GM04504 (cell line): Measurements from ENCODE around the gene MCU.
"Not testable (repeated sequence)": the region's sequence is repeated elsewhere in the genome, so short reads cannot be mapped to it uniquely, and the experiment has no call there.

ENCODE experiments used
- DNase-seq: peaks from one replicate; pipeline ENCODE4 v3.0.0-alpha.2; 2012; ENCODE audit warnings: low read depth

Gene MCU

DNA sequence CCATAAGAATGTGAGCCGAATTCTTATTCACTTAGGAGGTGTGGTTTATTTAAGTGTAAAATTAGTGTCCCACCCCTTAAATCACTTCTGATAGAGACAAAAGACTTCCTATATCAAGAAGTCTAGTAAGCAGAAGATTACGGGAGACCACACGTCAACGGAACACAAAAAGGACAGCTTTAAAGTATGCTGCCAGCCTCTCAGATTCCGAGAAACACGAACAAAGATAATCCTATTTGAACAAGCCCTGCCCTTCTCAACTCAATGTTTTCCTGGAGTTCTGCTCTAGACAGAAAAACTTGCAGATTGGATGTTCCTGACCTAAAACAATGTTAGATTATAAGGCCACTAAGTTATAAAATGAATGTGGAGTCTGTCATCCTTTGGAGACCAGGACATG, 4.9 kb upstream of the MCU start:
- DNase-seq = no peak

DNA sequence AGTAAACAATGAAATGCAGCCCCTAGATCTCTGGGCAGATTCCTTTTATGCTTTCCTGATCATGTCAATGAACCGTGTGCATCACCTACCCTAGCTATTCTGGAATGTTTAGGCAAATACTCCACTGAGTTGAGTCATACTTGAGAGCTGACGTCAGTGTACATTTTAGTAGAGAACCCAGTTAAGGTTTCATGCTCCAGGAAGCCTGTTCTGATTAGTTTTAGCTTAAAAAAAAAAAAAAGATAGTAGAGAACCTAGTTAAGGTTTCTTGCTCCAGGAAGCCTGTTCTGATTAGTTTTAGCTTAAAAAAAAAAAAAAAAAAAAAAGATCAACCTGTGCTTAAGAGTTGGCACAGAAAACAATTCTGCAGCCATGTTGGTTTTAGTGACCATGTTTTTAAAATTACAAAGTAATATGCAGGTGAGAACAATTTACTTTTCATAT, 3.7 kb upstream of the MCU start:
- peak; percentile 41 for DNase-seq

DNA sequence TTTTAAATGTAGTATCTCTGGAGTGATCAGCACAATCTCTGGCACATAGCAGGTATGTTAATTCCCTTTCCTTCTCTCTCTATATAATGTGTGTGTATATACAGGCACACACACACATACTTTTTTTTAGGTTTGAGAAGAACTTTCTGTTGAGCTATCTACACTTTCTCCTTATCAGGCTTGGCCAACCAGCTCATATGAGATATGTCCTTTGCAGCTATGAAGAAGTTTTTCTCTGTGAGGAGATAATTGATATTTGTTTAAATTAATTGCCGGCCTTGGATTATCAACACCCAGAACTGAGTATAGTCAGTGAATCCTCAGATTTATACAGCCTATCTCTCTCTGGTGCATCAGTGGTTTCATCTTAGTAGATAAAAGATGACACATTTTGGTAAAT, 2.3 kb upstream of the MCU start:
- no peak for DNase-seq

DNA sequence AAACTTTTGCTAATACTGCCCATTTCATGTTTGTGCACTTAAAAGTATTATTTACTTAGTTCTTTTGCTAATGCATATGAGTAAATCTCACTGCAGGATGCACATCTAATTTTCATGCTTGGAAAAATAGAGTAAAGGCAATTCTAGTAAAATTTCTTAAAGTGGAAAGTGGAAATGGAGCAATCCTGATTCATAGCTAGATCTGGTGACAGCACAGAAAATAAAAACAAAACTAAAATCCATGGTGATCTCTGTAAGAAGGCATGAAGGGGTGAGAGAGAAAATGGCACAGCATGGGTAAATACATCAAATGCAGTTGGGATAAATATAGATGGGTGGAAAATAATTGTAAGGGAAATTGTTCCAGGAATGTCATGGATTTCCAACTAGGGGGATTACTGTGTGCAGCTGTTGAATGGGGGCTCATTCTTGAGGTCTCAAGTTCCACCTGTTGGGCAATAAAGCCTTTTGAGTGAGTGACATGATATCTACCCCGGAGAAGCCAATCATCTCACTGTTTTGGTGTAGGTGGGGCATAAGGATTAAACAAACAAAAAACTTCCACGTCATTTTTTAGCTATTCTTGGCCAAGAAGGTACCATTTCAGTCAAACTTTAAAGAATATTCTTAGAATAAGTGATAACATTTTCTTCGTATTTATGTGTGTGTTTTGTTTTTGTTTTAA, 1.7 kb upstream of the MCU start:
- DNase-seq = no peak

DNA sequence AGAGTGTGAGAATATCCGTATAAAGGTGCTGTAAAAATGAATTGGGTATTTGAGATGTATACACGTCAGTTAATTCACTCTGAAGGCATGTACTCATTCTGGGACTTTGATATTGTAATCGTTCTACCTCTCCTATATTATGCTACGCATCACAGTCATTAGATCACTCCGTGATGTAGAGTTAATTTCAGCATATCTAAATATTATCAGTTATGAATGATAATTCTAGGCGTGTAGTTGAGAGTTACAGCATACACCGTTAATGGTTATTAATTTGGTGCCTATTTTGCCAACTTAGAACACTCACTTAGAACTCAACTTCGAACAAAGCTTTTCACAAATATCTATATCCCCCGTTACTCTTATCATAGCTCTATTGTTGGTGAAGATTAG, 477 bp upstream of the MCU start:
- DNase-seq = no peak

DNA sequence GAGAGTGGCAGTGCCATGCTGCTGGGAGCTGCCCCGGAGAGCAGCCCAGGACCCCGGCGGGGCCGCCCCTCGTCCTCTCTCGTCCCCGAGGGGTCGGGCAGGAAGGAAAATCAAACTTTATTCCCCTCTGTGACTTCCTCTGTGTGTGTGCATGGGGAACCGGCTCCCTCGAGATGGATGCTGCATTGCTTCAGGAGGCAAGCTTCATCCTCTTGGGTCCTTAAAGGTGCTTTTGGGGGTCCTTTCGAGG, 726 bp downstream of the MCU start:
- DNase-seq = no peak

DNA sequence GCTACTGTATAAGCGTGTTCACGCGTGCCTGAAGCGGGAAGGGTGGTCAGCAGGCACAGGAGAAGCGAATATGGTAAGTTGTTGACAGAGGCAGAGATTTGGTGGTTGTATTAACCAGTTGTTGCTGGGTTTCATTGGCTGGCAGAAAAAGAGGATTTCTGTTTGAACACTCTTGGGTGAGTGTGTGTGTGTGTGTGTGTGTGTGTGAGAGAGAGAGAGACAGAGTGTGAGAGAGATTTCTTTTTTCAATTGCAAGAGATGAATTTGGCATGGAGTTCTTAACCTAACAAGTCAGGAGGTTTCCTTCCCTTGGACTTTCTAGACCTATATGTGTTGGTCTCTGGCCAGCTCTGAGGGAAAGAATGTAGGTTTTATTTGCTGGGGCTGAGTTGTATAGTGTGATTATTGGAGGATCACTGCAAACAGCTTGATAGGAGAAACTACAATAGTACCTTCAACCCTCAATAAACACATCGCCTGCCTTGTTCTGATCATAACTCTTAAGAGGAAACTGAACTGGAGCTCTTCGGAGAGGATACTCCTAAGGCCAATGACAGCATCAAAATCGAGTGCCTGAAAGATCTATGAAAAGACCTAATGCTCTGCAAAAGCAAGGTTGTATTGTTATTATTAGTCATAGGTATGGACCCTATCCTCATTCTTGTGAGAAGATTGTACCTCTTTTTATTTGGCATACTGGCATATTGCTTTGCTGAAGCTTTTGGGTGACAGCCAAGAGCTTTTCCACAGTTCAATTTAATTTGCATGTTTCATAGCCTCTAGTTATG, 1.2 kb downstream of the MCU start:
- no peak for DNase-seq

DNA sequence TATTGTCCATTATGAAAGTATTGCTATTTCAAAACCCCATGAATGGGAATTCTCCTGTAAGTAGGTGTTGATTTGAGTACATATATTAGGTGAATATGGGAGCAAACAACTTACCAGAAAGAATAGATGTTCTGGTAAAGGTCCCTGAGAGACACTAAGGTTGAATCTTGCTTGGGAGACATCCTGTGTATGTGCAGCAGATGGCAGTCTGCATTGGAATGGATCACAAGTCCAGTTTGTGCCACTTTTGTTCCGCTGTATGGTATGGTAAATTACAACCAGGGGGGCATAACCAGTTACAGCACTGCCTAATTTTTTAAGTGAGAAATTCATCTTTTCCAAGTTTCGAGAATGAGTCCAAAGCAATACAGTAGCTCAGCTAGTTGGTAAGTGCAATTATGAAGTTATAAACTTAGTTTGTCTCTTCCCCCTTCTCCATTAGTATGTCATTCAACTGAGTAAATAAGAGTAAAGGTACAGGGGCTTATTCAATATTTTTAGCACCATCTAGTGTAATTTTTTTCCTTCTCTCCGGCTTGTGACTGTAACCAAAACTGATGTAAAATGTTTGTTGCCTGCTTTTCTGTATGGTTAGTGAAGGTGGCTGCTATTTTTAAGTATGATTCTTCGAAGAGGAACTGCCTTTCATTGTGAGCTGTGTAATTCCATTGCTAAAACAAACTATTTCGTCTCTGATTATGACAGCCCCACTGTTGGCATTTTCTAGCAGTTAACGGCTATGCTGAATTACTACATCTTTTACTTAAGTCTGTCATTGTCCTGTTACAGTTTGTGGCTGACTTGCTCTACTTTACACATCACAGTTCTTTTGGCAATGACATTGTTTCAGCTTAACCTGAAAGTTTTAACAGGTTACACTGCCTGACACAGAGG, 2.8 kb downstream of the MCU start:
- DNase-seq = no peak

DNA sequence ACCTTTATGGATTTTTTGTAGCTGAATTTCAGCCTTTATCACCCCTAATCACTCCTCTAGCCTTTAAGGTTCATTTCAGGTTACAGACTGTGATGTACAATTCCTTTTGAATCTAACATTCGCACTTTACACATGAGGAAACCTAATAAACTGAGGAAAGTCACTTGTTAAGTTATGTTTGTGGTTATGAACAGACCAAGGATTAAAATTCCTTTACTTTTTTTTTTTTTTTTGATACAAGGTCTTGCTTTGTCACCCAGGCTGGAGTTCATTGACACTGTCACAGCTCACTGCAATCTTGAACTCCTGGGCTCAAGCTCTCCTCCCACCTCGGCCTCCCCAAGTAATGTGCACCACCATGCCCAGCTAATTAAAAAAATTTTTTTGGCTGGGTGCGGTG, 3.6 kb downstream of the MCU start:
- DNase-seq = no peak

DNA sequence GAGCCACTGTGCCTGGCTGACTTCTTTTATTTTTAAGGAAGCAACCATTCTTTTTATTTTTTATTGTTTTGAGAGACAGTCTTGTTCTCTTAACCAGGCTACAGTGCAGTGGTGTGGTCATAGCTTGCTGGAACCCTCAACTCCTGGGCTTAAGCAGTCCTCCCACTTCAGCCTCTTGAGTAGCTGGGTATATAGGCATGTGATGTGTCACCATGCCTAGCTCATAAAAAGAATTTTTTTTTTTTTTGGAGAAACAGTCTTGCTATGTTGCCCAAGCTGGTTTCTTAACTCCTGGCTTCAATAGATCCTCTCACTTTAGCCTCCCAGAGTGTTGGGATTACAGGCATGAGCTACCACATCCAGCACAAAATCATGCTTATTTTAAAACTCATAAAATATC, 5.8 kb downstream of the MCU start:
- peak; percentile 24 for DNase-seq

DNA sequence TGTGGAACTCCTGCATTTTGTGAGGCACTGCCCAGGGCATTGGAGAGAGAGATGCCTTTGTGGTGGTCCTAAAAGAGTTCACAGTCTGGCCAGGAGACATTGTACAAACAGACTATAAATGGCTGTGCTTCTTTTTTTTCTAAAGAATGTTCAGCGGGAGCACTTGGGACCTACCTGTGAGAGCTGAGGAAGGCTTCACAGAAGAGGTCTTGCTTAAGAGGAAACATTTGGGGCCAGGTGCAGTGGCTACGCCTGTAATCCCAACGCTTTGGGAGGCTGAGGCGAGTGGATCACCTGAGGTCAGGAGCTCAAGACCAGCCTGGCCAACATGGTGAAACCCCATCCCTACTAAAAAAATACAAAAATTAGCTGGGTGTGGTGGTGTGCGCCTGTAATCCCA, 10.5 kb downstream of the MCU start:
- DNase-seq = not testable (repeated sequence)

DNA sequence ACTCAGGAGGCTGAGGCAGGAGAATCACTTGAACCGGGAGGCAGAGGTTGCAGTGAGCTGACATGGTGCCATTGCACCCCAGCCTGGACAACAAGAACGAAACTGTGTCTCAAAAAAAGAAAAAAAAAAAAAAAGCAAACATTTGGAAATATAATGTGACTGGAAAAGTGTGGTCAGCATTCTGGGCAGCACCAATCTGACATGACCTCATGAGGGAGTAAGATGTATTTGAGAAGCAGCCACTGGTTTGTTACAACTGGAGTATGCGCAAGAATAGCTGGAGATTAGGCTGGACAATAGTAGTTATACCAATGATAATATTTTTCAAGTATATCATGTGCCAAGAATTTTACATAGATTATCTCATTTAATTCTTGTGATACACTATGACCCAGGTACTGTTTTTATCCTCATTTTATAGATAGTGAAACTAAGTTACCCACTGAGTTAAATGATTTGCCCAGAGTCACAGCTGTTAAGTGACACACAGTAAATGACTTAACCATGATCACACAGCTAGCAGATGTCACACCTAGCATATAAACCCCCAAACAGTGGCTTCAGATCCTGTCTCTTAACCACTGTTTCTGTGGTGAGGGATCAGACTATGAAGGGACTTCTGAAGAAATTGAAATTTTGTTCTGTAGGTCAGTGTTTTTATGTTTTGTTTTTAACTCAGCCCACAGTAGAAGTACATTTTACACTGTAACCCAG, 11.1 kb downstream of the MCU start:
- no peak for DNase-seq

DNA sequence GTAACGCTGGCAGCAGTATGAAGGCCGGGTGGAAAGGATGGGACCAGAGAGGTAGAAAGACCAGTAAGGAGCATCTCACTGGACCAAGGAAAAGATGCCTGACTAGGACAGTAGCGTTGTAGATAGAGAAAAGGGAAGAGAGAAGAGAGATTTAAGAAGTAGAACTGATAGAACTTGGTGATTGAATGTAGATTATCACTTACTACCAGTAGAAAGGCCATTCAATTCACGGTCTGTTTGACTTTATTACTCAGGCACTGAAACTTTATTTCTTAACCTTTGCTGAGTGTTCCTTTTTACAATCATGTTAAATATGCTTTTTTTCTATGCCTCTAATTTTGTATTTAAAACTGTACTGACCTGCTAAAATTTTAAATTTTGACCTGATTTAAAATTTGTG, 12.2 kb downstream of the MCU start:
- DNase-seq = no peak

DNA sequence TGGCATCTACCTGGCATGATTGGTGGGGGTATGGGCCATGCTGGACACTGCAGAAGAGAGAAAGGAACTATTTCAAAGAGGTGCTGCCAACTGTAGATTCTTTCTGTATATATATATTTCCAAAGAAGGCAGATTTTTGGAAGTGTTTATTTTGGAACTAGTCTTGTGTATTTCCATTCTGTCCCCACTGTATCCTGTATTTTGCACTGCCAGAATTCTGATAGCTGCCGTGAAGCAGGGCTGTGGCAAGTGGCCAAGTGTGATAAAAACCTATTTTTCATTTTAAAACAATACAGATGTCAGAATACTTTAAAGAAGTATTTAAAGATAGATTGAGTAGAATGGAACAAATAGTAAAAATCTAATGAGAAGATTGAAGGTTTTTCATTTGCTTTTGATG, 17.1 kb downstream of the MCU start:
- no peak for DNase-seq

DNA sequence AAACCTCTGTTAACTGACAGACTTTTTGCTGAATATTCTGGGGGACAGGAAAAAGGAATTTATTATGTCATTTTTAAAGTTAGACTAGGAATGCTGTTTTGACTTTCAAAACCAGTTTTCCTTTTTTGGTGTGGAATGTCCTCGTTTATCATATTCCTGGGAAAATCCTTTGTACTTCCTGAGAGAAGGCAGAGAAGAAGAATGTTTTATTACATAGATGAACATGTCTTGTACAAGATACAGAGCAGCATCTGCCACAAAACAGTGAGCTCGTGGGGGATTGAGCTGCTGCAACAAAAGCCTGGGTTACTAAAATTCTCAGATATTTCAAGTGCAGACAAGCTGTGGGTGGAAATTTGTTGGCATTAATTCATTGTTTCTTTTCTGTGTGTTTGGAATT, 20.2 kb downstream of the MCU start:
- DNase-seq = no peak

DNA sequence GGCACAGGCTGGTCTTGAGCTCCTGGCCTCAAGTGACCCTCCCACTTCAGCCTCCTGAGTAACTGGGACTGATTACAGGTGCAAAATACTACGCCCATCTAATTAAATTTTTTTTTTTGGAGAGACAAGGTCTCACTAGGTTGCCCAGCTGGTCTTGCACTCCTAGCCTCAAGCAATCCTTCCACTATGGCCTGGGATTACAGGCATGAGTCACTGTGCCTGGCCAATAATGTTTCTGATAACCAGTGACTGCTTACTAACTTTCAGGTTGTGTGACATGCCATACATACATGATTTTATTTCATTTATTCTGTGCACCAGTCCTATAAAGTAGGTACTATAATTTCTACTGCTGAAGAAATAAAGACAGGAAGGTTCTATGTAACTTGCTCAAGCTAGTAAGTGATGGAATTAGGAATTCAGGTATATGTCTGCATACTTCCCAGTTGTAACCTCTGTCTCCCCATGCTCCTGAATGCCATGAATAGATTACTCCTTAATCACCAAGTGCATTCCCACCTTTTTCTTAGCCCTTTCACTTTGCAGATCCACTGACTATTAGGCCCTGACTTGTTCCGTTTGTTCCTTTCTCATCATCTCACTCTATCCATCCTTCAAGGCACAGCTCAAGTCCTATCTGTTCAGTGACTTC, 28.1 kb downstream of the MCU start:
- DNase-seq = no peak

DNA sequence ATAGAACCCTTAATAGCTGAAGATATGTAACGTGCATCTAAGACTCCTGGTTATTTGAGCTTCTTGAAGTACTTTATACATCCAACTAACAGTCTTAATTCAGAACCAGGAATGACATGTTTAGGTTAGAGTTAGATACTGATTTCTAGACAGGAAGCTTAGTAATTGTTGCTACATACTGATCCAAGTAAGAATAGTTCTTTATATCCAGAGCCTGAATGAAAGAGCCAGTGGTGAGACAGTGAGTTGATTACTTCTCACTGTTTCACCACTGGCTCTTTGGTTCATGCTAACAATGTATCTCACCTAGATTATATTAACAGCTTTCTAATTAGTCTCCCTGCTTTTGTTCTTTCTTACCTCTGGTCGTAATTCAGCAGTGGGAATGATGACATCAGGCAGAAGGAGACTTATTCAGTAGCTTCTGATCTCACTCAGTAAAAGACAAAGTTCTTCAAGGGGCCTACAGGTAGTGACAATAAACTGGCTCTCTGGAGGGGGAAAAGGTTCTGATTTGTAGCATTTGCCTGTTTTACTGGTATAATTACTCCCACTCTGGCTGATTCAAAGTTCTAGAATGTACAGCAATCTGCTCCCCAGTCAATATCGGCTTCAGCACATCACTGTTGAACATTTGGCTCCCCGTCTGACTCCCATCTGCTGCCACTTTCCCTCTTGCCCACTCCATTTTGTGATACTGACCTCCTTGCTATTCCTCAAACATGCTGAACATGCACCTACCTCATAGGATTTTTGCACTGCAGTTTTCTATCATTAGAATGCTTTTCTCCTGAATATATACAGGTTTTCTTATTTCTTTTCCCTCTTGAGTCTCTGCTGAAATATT, 29.1 kb downstream of the MCU start:
- no peak for DNase-seq

DNA sequence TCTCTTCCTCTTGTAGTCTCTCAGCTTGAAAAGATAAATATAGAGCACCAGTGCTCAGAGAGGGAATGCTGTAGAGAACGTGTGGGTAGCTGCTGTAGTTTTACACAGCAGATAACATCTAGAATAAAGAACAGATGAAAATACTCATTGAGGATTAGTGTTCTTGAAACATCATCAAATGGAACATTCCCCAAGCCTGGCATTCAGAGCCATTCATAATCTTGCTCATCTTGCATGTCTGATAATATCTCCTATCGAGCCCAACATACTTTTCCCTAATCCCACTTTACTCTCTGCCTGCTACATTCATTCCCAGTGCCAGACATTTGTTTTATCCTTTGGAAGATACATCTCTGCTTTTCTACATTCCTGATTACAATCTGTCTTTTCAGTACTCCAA, 35.2 kb downstream of the MCU start:
- no peak for DNase-seq

DNA sequence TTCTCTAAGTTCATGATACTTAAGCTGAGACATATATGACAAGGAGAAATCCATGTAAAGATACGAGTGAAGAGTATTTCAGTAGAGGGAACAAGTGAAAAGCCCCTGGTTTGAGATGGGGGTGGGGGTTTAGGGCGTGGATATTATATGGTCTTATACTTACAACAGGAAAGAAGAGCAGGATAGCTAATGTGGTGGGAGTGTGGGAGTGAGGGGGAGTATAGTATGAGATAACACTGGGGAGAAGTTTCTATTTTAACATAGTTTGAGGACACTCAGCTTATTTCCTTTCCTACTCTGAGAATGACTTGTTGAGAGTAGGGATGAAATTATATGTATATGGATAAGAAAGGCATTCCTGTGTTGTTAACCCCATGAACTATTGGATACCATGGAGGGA, 36.5 kb downstream of the MCU start:
- no peak for DNase-seq

DNA sequence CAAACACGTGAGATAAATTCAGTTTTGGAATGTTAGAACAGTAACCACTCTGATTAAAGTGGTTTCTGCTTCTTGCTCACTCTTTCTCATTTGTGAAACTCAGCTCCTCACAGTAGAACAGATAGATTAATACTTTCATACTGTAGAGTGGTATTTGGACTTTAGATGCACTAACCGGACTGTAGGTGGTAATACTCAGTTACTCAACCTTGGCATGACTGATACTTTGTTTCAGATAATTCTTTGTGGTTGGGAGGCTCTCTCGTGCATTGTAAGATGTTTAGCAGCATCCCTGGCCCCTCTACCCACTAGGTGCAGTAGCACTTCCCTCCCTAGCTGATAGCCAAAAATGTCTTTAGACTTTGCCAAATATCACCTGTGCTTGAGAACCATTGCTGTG, 37.6 kb downstream of the MCU start:
- DNase-seq = no peak

DNA sequence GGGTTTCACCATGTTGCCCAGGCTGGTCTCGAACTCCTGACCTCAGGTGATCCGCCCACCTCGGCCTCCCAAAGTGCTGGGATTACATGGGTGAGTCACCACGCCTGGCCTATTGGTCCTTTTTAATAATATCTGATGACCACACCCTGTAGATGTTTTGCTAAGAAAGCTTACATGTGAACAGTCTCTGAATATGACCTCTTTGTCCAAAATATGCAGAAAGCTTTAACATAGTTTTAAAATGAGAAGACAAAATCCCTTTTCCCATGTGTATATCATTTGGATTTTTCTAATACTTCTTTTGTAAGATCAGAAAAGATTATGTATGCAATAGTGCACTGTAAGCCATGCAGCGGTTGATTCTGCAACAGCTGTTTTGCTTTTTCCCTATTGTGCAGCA, 38.5 kb downstream of the MCU start:
- DNase-seq = no peak
